OCI-LY7 (cell line): ENCODE data around the gene NINJ1. TPM values are rescaled to one million over a fixed set of nuclear protein-coding genes. Genes with fewer than 3 reads are reported as not detected.

Experiments used
- BruUV-seq: library from RNA; stranded (reverse); fragments of 400-500 nt; replicated peaks from 2 replicates; lab custom pipeline; 2021; lab: Mats Ljungman, UMichigan
- CTCF ChIA-PET: fragments of 300-600 bp; sonication (Branson Sonifier 250); formaldehyde crosslinking; loops from one replicate; lab custom pipeline; 2022; ENCODE audit warnings: antibody characterized with exemption; ENCODE audit not compliant: unreplicated experiment; lab: Charles Lee
- POLR2A ChIA-PET: fragments of 300-600 bp; sonication (Branson Sonifier 250); formaldehyde crosslinking; loops from one replicate; lab custom pipeline; 2022; ENCODE audit warnings: antibody characterized with exemption; lab: Charles Lee
- DNase-seq: peaks from one replicate; pipeline ENCODE4 v3.0.0-alpha.2; 2015; ENCODE audit warnings: low spot score
- H2AFZ ChIP-seq: fragments of 200-600 bp; sonication (generic), shearing (Covaris generic); 2 replicates; pipeline ENCODE4 v1.6.1; 2014; ENCODE audit warnings: mild to moderate bottlenecking, antibody characterized with exemption, low read length, moderate library complexity
- H3K27ac ChIP-seq: fragments of 200-600 bp; sonication (generic); 2 replicates; pipeline ENCODE4 v1.5.1; 2014; ENCODE audit warnings: mixed run types, low read depth, mild to moderate bottlenecking, moderate library complexity, low read length, inconsistent platforms; ENCODE audit not compliant: poor library complexity, severe bottlenecking
- H3K36me3 ChIP-seq: fragments of 200-600 bp; sonication (generic); 2 replicates; pipeline ENCODE4 v1.6.1; 2014; ENCODE audit warnings: mild to moderate bottlenecking, antibody characterized with exemption, low read length, moderate library complexity, mixed read lengths; ENCODE audit not compliant: insufficient read depth
- H3K4me1 ChIP-seq: fragments of 200-600 bp; sonication (generic); 2 replicates; pipeline ENCODE4 v1.5.1; 2014; ENCODE audit warnings: mild to moderate bottlenecking, low read length; ENCODE audit not compliant: insufficient read depth, poor library complexity, severe bottlenecking
- H3K4me2 ChIP-seq: fragments of 200-600 bp; sonication (generic); 2 replicates; pipeline ENCODE4 v1.6.1; 2014; ENCODE audit warnings: mild to moderate bottlenecking, low read length
- H3K4me3 ChIP-seq: fragments of 200-600 bp; sonication (generic); 2 replicates; pipeline ENCODE4 v1.5.1; 2014; ENCODE audit warnings: mild to moderate bottlenecking, low read depth, low read length; ENCODE audit not compliant: poor library complexity, severe bottlenecking
- H3K79me2 ChIP-seq: fragments of 200-600 bp; sonication (generic); 2 replicates; pipeline ENCODE4 v1.6.1; 2016; ENCODE audit warnings: low read depth, mild to moderate bottlenecking, low read length, moderate library complexity, mixed read lengths; ENCODE audit not compliant: insufficient read depth
- H3K9me2 ChIP-seq: fragments of 200-600 bp; sonication (generic); 2 replicates; pipeline ENCODE4 v1.6.1; 2016; ENCODE audit warnings: mild to moderate bottlenecking, low read length, mixed read lengths; ENCODE audit not compliant: insufficient read depth
- H3K9me3 ChIP-seq: fragments of 200-600 bp; sonication (generic); 2 replicates; pipeline ENCODE4 v1.6.1; 2014; ENCODE audit warnings: mild to moderate bottlenecking, mixed run types, low read length, mixed read lengths
- H4K20me1 ChIP-seq: fragments of 200-600 bp; sonication (generic); 2 replicates; pipeline ENCODE4 v1.6.1; 2014; ENCODE audit warnings: mild to moderate bottlenecking, antibody characterized with exemption, low read length, moderate library complexity, mixed read lengths; ENCODE audit not compliant: insufficient read depth
- CTCF ChIP-seq: fragments of 200-600 bp; sonication (generic); conservative IDR thresholded peaks from 2 replicates; pipeline ENCODE4 v1.5.1; 2014; ENCODE audit warnings: mild to moderate bottlenecking, antibody characterized with exemption, low read length, moderate library complexity, mixed read lengths
- EZH2phosphoT487 ChIP-seq: fragments of 200-600 bp; sonication (generic); IDR thresholded peaks from 2 replicates; pipeline ENCODE4 v1.6.1; 2018; ENCODE audit warnings: low read depth, borderline replicate concordance, mild to moderate bottlenecking, mixed run types, antibody characterized with exemption, low read length, moderate library complexity, mixed read lengths
- intact Hi-C: fragments of 100-400 bp; cut with micrococcal nuclease; formaldehyde crosslinking; loops from one replicate; pipeline ENCODE4 v1.10.0; 2022; ENCODE audit not compliant: unreplicated experiment
- total RNA-seq, 2 experiments: library from RNA; depleted of rRNA in 1 of 2; stranded (reverse); fragments of >200 nt in 1 of 2; shearing (Covaris generic) in 1 of 2; gene quantifications; 2 replicates each; pipeline ENCODE4 v1.2.3, GENCODE V29; 2014 to 2022

The NINJ1 gene
- total RNA-seq, 2 experiments from 2014 or later, result 13.3 to 18.3 TPM

- Histone ChIP-seq H3K27ac (no peak overlapping the region), H2AFZ (no peak overlapping the region), H3K4me2 (no peak overlapping the region), H4K20me1 (no peaks in the 10 kb centered on the region), H3K4me3 (no peak overlapping the region), H3K9me3 (no peaks in the 10 kb centered on the region), H3K9me2 (no peaks in the 10 kb centered on the region), H3K4me1 (peaks cover 21% of the 10 kb centered on the region), H3K36me3 (no peaks in the 10 kb centered on the region), H3K79me2 (no peaks in the 10 kb centered on the region)
- TF ChIP-seq EZH2phosphoT487 (no peak), CTCF (no peak)
- CTCF ChIA-PET, result no interaction called here
- intact Hi-C loops, result loop anchor here (5.0 kb wide), 1 partner anchor 296 kb away; the partner anchor contains the start of genes FAM120A and FAM120AOS
- DNase-seq, result no peak
- BruUV-seq, result no TSS peak
- POLR2A ChIA-PET, result no interaction called here
Measured at GRCh38 chr9:93155716-93156474, 21.8 kb upstream of the NINJ1 start.

GRCh38 chr9:93154293-93154903 is 20.3 kb upstream of the NINJ1 start:
- Histone ChIP-seq H3K9me3 (no peaks in the 10 kb centered on the region), H3K4me3 (no peak overlapping the region), H3K79me2 (no peaks in the 10 kb centered on the region), H3K27ac (no peak overlapping the region), H4K20me1 (no peaks in the 10 kb centered on the region), H3K4me2 (no peak overlapping the region), H3K4me1 (peaks cover 15% of the 10 kb centered on the region), H3K9me2 (no peaks in the 10 kb centered on the region), H2AFZ (no peak overlapping the region; the same call in 1 of the 2 replicates), H3K36me3 (no peaks in the 10 kb centered on the region)
- CTCF ChIA-PET, result interaction anchor here (0.6 to 1.0 kb wide), 4 partner anchors 13 to 299 kb away, joined by 3 read pairs; no protein-coding TSS in a partner anchor
- intact Hi-C loops, result loop anchor here (1.0 kb wide), 1 partner anchor 45 kb away; no protein-coding TSS in a partner anchor
- peak; percentile 71 for DNase-seq
- BruUV-seq, result no TSS peak
- peak; percentile 96 for TF ChIP-seq CTCF
- TF ChIP-seq EZH2phosphoT487, result no peak
- POLR2A ChIA-PET, result no interaction called here
